Astrocyte (in vitro differentiated cells and primary cell): Measurements from ENCODE around the gene RNF145. TPM values are rescaled to one million over a fixed set of nuclear protein-coding genes. Genes with fewer than 3 reads are reported as not detected.
"Not testable (repeated sequence)": the region's sequence is repeated elsewhere in the genome, so short reads cannot be mapped to it uniquely, and the experiment has no call there.

ENCODE experiments used
- DNase-seq: peaks from one replicate; pipeline ENCODE4 v3.0.0-alpha.2; 2010; ENCODE audit warnings: low read depth
- FAIRE-seq: peaks from 2 replicates; lab custom pipeline; 2011; peaks lifted over from hg19 to GRCh38; lab: Jason Lieb, UNC
- H2AFZ ChIP-seq: 2 replicates; pipeline ENCODE4 v1.6.0; 2012; ENCODE audit warnings: low read depth, low read length, inconsistent platforms
- H3K27ac ChIP-seq: 2 replicates; pipeline ENCODE4 v1.5.1; 2011; ENCODE audit warnings: low read depth, low read length, inconsistent platforms
- H3K27me3 ChIP-seq: 2 replicates; pipeline ENCODE4 v1.6.0; 2011; ENCODE audit warnings: low read length, inconsistent platforms; ENCODE audit not compliant: insufficient read depth
- H3K36me3 ChIP-seq: 2 replicates; pipeline ENCODE4 v1.5.1; 2011; ENCODE audit warnings: low read length, inconsistent platforms; ENCODE audit not compliant: insufficient read depth
- H3K4me1 ChIP-seq: 2 replicates; pipeline ENCODE4 v1.5.1; 2011; ENCODE audit warnings: low read length, inconsistent platforms; ENCODE audit not compliant: insufficient read depth
- H3K4me2 ChIP-seq: 2 replicates; pipeline ENCODE4 v1.6.0; 2012; ENCODE audit warnings: low read length, inconsistent platforms
- H3K4me3 ChIP-seq: 2 replicates; pipeline ENCODE4 v1.5.1; 2011; ENCODE audit warnings: low read depth, mild to moderate bottlenecking, low read length, inconsistent platforms; ENCODE audit not compliant: insufficient read depth
- H3K79me2 ChIP-seq: 2 replicates; pipeline ENCODE4 v1.6.0; 2012; ENCODE audit warnings: mild to moderate bottlenecking, low read length, inconsistent platforms; ENCODE audit not compliant: insufficient read depth
- H3K9ac ChIP-seq: 2 replicates; pipeline ENCODE4 v1.6.0; 2012; ENCODE audit warnings: mild to moderate bottlenecking, low read length, inconsistent platforms
- H3K9me3 ChIP-seq: 2 replicates; pipeline ENCODE4 v1.5.1; 2012; ENCODE audit warnings: low read depth, mild to moderate bottlenecking, low read length, inconsistent platforms; ENCODE audit not compliant: insufficient read depth
- H4K20me1 ChIP-seq: 2 replicates; pipeline ENCODE4 v1.6.0; 2012; ENCODE audit warnings: low read length, inconsistent platforms; ENCODE audit not compliant: insufficient read depth
- H3K27ac Mint-ChIP-seq: one replicate; pipeline ENCODE4 v1.8.0; 2021; ENCODE audit warnings: mild to moderate bottlenecking, mixed read lengths; ENCODE audit not compliant: unreplicated experiment
- H3K27me3 Mint-ChIP-seq: one replicate; pipeline ENCODE4 v1.8.0; 2021; ENCODE audit warnings: low read depth, mixed read lengths; ENCODE audit not compliant: unreplicated experiment
- H3K36me3 Mint-ChIP-seq: one replicate; pipeline ENCODE4 v1.8.0; 2021; ENCODE audit warnings: low read depth, mixed read lengths; ENCODE audit not compliant: unreplicated experiment
- H3K4me1 Mint-ChIP-seq: one replicate; pipeline ENCODE4 v1.8.0; 2021; ENCODE audit warnings: low read depth, mixed read lengths; ENCODE audit not compliant: unreplicated experiment
- H3K4me3 Mint-ChIP-seq: one replicate; pipeline ENCODE4 v1.8.0; 2021; ENCODE audit warnings: mild to moderate bottlenecking, moderate library complexity, mixed read lengths; ENCODE audit not compliant: unreplicated experiment
- H3K9me3 Mint-ChIP-seq: one replicate; pipeline ENCODE4 v1.8.0; 2021; ENCODE audit warnings: mild to moderate bottlenecking, mixed read lengths; ENCODE audit not compliant: unreplicated experiment
- CTCF ChIP-seq: IDR thresholded peaks from 2 replicates; pipeline ENCODE4 v1.5.1; 2011; ENCODE audit warnings: low read depth, mild to moderate bottlenecking, inconsistent platforms, low read length, moderate library complexity; ENCODE audit not compliant: insufficient read depth
- EZH2 ChIP-seq: IDR thresholded peaks from 2 replicates; pipeline ENCODE4 v1.6.1; 2012; ENCODE audit warnings: mild to moderate bottlenecking, low read length, inconsistent platforms; ENCODE audit not compliant: insufficient read depth
- total RNA-seq: library from RNA; stranded (reverse); gene quantifications from 2 replicates; pipeline ENCODE4 v1.2.1, GENCODE V29; 2021

The RNF145 gene
- total RNA-seq, 1 donor from 2014 or later: 54.0 TPM

- no peak overlapping the region for H3K4me3 ChIP-seq
- Mint-ChIP-seq H3K9me3 (no peaks in the 10 kb centered on the region), H3K4me1 (peaks cover 11% of the 10 kb centered on the region), H3K4me3 (no peak overlapping the region), H3K27me3 (peaks cover 5% of the 10 kb centered on the region), H3K36me3 (no peaks in the 10 kb centered on the region), H3K27ac (peak overlapping the region; percentile 20)
- no peaks in the 10 kb centered on the region for H4K20me1 ChIP-seq
- no peak overlapping the region for H3K9ac ChIP-seq
- H2AFZ ChIP-seq: no peak overlapping the region
- no peak for FAIRE-seq
- H3K27ac ChIP-seq: no peak overlapping the region
- H3K4me1 ChIP-seq: peaks cover 8% of the 10 kb centered on the region
- DNase-seq: peak; percentile 58
- no peaks in the 10 kb centered on the region for H3K27me3 ChIP-seq
- H3K36me3 ChIP-seq: no peaks in the 10 kb centered on the region
- H3K79me2 ChIP-seq: no peaks in the 10 kb centered on the region
- no peak for TF ChIP-seq EZH2
- no peak for TF ChIP-seq CTCF
- H3K9me3 ChIP-seq: no peaks in the 10 kb centered on the region
- peak overlapping the region; percentile 44 for H3K4me2 ChIP-seq
Measured at GRCh38 chr5:159240301-159240870, 31.0 kb upstream of the RNF145 start.

DNA sequence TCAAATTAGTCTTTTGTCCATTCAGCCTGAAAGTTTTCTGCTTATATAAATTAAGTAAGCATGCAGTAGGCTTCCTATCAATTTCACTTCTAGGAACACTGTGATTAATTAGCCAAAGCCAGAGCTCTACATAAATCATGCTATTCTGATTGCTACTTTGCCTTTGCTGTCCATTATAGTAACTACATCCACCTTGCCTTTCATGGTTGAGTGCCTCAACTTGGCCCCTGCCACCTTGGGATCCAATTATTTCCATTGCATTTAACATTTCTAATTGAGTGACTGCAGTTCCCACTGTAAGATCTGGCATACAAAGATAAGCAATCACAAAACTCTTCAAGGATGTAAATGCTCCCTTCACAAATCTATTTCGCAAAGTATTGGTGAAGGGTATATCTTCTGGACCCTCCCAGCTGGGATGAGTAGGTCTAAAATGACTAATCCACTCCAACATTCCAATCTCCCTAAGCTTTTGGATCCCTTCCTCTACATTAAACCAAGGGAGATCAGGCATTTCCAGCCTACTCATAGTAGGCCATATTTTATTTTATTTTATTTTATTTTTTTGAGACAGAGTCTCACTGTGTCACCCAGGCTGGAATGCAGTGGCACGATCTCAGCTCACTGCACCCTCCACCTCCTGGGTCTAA, 26.6 kb upstream of the RNF145 start:
- H3K27ac Mint-ChIP-seq, H3K9ac ChIP-seq, H3K79me2 ChIP-seq, H3K4me3 ChIP-seq, H3K9me3 Mint-ChIP-seq, H3K27me3 ChIP-seq, H3K27ac ChIP-seq, FAIRE-seq, H4K20me1 ChIP-seq, H3K4me3 Mint-ChIP-seq, H3K36me3 Mint-ChIP-seq, H3K9me3 ChIP-seq, H2AFZ ChIP-seq, H3K4me1 ChIP-seq, H3K4me2 ChIP-seq, H3K36me3 ChIP-seq: not testable (repeated sequence)
- Mint-ChIP-seq H3K27me3 (peaks cover 21% of the 10 kb centered on the region), H3K4me1 (peaks cover 11% of the 10 kb centered on the region)
- peak; percentile 1 for DNase-seq

DNA sequence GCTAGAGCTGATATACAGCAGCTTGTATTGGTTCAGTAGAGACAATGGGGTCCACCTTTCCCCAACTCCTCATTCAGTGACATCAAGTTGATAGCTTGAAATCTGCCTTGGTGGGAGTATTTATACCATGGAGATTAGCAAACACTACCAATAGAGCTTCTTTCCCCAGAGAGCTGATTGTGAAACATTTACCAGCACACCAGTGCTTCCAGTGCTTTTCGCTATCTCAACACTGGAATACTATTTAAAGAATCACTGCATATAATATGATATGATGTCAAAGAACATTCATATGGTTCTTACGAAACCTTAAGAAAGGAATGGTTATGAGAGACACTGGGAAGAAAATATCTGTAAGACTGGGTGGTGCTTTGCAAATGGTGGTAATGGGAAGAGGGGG, 21.8 kb upstream of the RNF145 start:
- Mint-ChIP-seq H3K27ac (no peak overlapping the region), H3K36me3 (peaks cover 4% of the 10 kb centered on the region), H3K9me3 (no peaks in the 10 kb centered on the region), H3K4me3 (no peak overlapping the region), H3K27me3 (peaks cover 28% of the 10 kb centered on the region), H3K4me1 (no peaks in the 10 kb centered on the region)
- no peaks in the 10 kb centered on the region for H3K36me3 ChIP-seq
- H3K4me1 ChIP-seq: no peaks in the 10 kb centered on the region
- H3K79me2 ChIP-seq: no peaks in the 10 kb centered on the region
- H2AFZ ChIP-seq: no peak overlapping the region
- no peak overlapping the region for H3K9ac ChIP-seq
- no peak overlapping the region for H3K4me2 ChIP-seq
- H3K27ac ChIP-seq: no peak overlapping the region
- peaks cover 2% of the 10 kb centered on the region for H3K27me3 ChIP-seq
- no peak for TF ChIP-seq EZH2
- no peak for TF ChIP-seq CTCF
- FAIRE-seq: no peak
- H3K9me3 ChIP-seq: no peaks in the 10 kb centered on the region
- DNase-seq: no peak
- no peaks in the 10 kb centered on the region for H4K20me1 ChIP-seq
- no peak overlapping the region for H3K4me3 ChIP-seq
